ENCODE data around the gene FOXL1. TPM values are rescaled to one million over a fixed set of nuclear protein-coding genes. Genes with fewer than 3 reads are reported as not detected.
A peak's percentile ranks its signal among the peaks of the same experiment; 100 is the strongest.

FOXL1 gene
- total and polyA plus RNA-seq, 9 of the 15 experiments (the other 6 are each of a cell fraction or from before 2014, with no cell fraction given): not detected

DNA sequence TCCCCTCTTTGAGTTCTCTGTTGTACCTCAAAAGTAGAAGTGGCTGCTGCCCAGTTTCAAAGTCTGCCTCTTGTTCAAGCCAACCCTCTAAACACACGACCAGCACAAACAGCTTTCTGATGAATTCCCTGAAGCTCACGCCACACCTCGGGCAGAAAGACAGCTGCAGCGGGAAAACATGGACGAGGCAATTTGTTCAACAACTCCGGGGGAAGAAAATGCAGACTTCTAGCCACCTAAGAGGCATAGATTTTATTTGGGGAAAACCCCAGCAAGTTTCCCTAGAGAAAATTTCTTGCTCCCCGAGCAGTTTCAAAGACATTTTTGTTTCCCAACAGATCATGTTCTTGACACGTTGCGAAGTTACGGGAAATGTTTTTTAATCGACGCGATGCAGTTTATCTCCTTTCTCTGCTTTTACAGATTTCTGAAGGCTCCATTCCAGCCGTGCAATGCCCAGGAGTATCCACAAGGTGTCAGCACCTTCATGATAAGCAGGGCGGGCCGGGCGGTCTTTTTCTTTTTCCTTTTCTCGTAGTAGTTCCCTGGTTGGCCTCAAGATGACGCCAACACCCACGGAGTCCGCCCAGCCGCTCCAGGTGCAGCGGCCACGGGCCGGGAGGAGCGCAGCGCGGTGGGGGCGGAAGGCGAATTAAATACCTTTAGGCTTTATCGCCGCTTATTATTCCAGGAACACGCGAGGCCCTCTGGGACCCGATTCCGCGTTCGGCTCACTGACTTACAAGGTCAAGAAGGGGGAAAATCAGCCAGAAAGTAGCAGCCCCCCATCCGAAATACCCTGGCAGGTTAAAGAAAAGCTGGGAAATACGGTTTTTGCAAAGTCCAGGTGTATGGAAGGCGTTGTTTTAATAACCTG, 14.6 kb upstream of the FOXL1 start (continued):
- TF ChIP-seq, protein P1, sequence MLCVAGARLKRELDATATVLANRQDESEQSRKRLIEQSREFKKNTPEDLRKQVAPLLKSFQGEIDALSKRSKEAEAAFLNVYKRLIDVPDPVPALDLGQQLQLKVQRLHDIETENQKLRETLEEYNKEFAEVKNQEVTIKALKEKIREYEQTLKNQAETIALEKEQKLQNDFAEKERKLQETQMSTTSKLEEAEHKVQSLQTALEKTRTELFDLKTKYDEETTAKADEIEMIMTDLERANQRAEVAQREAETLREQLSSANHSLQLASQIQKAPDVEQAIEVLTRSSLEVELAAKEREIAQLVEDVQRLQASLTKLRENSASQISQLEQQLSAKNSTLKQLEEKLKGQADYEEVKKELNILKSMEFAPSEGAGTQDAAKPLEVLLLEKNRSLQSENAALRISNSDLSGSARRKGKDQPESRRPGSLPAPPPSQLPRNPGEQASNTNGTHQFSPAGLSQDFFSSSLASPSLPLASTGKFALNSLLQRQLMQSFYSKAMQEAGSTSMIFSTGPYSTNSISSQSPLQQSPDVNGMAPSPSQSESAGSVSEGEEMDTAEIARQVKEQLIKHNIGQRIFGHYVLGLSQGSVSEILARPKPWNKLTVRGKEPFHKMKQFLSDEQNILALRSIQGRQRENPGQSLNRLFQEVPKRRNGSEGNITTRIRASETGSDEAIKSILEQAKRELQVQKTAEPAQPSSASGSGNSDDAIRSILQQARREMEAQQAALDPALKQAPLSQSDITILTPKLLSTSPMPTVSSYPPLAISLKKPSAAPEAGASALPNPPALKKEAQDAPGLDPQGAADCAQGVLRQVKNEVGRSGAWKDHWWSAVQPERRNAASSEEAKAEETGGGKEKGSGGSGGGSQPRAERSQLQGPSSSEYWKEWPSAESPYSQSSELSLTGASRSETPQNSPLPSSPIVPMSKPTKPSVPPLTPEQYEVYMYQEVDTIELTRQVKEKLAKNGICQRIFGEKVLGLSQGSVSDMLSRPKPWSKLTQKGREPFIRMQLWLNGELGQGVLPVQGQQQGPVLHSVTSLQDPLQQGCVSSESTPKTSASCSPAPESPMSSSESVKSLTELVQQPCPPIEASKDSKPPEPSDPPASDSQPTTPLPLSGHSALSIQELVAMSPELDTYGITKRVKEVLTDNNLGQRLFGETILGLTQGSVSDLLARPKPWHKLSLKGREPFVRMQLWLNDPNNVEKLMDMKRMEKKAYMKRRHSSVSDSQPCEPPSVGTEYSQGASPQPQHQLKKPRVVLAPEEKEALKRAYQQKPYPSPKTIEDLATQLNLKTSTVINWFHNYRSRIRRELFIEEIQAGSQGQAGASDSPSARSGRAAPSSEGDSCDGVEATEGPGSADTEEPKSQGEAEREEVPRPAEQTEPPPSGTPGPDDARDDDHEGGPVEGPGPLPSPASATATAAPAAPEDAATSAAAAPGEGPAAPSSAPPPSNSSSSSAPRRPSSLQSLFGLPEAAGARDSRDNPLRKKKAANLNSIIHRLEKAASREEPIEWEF (CRISPR knock-in tag; IDR thresholded peaks at IDR 0.05): no peak
- TF ChIP-seq RAD21 (CRISPR knock-in tag; conservative IDR thresholded peaks at IDR 0.05 in 1 of 2, IDR thresholded peaks at IDR 0.05 in 1 of 2): peak; percentile 99 to 100

All from K562 (cell line).